ENCODE results near the gene SPIB. TPM values are rescaled to one million over a fixed set of nuclear protein-coding genes. Genes with fewer than 3 reads are reported as not detected.

The SPIB gene
- total RNA-seq, 8 experiments from 2014 or later = 0.09 to 2.6 (median 0.47) TPM; not detected in 2

DNA sequence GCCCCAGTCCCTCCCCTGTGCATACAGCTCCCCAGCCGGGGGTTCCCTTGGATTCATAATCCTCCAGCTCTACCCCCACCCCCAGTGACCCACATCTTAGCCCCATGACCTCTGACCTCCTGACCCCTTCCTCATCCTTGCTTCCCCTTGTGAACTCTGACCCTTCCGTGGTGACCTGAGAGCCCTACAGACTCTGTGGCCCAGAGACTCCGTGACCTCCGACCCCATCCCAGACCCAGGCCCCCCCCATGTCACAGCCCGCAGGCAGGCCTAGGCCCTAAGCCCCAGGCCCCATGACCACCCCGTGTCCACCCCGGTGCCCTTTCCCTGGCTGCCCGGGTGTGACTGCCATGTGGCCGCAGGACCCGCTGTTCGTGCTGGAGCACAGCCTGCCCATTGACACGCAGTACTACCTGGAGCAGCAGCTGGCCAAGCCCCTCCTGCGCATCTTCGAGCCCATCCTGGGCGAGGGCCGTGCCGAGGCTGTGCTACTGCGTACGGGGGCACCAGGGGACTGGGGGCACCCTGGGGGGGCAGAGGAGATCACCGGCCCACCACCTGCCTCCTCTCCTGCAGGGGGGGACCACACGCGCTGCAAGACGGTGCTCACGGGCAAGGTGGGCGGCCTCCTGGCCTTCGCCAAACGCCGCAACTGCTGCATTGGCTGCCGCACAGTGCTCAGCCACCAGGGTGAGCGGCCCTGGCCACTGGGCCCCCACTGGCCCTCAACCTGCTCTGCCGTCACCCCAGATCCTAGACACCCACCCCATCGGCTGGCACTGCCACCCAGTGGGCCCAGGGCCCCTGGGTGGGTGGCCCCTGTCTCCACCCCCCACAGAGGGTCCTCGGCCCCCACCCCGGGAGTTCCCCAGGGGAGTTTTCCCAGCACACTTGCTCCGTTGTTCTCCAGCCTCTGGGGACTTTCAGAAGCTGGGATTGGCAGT is 2.4 kb upstream of the SPIB start:
- in situ Hi-C loops (cut with MboI; ENCODE audit: low pct_unique_long_range_greater_than_20kb in 2 of 9, low sequenced_read_pairs in 9 of 9, unreplicated experiment in 9 of 9) = no loop called here
- Histone ChIP-seq H3K27ac (no peak overlapping the region), H3K4me3 (no peak overlapping the region), H3K4me1 (replicated peaks in 1 of 2) (peaks cover 0 to 6% of the 10 kb centered on the region in 2 donors)
- peak in 1 of 8 experiments; percentile 5 for ATAC-seq (replicated peaks in 6 of 8)
- WGBS, 10 experiments = 20% methylated on average over 1 of the region's 35 CpGs; no CpG with 5 or more reads in 9 of the 10 experiments

DNA sequence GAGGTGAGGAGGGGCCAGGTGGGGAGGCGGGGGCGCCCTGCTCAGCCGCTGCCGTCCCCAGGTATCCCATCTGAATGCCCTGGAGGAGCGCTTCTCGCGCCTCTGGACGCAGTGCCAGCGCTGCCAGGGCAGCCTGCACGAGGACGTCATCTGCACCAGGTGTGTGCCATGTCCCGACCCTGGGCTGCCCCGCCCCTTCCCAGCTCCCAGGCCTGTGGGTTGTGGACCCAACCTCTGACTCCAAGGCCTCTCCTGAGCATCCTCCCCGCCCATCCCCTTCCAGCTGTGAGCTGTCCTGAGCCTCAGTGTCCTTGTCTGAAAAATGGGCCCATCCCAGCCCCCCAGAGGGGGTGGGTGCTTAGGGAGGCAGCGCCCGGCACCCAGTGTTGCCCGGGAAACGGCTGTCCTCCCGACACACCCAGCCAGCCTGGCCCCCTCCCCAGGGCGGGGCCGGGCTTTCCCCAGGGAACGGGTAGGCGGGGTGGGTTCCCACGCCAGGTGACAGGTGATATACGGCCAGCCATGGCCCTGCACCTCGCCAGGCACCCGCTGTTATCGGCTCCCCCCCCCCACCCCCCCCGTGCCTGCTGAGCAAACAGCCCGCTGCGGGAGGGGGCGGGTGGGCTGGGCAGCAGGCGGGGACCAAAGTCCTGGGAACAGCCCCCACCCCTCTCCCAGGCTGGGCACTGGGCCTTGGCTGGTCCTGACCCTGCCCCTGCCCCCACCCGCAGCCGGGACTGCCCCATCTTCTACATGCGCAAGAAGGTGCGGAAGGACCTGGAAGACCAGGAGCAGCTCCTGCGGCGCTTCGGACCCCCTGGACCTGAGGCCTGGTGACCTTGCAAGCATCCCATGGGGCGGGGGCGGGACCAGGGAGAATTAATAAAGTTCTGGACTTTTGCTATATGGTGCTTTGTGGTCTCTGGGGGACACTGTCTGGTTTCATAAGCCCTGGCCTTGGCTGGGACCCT is 1.3 kb upstream of the SPIB start:
- in situ Hi-C loops (cut with MboI; ENCODE audit: low pct_unique_long_range_greater_than_20kb in 2 of 9, low sequenced_read_pairs in 9 of 9, unreplicated experiment in 9 of 9) = no loop called here
- Histone ChIP-seq H3K4me3 (no peak overlapping the region), H3K27ac (no peak overlapping the region), H3K4me1 (replicated peaks in 1 of 2) (peaks cover 0 to 6% of the 10 kb centered on the region in 2 donors)
- 92% methylated on average over 2 of the region's 42 CpGs; no CpG with 5 or more reads in 9 of the 10 experiments for WGBS, 10 experiments
- no peak for ATAC-seq (replicated peaks in 6 of 8)

GRCh38 chr19:50419022-50419579 is 363 bp downstream of the SPIB start:
- Histone ChIP-seq H3K27ac (no peak overlapping the region), H3K4me1 (replicated peaks in 1 of 2) (peaks cover 0 to 6% of the 10 kb centered on the region in 2 donors), H3K4me3 (no peak overlapping the region)
- peak in 2 of 8 experiments; percentile 18 to 20 for ATAC-seq (replicated peaks in 6 of 8)
- WGBS, 10 experiments = 5 to 30% (median 15%) methylated on average over 2 to 11 of the region's 14 CpGs
- in situ Hi-C loops (cut with MboI; ENCODE audit: low pct_unique_long_range_greater_than_20kb in 2 of 9, low sequenced_read_pairs in 9 of 9, unreplicated experiment in 9 of 9) = no loop called here

- in situ Hi-C loops (cut with MboI; ENCODE audit: low pct_unique_long_range_greater_than_20kb in 2 of 9, low sequenced_read_pairs in 9 of 9, unreplicated experiment in 9 of 9) = no loop called here
- 7 to 11% methylated on average over 2 to 3 of the region's 8 CpGs; no CpG with 5 or more reads in 8 of the 10 experiments for WGBS, 10 experiments
- no peak for ATAC-seq (replicated peaks in 6 of 8)
- Histone ChIP-seq H3K27ac (no peak overlapping the region), H3K4me1 (replicated peaks in 1 of 2) (peaks cover 0 to 6% of the 10 kb centered on the region in 2 donors), H3K4me3 (no peak overlapping the region)
Observed at GRCh38 chr19:50419580-50420035, 870 bp downstream of the SPIB start.

DNA sequence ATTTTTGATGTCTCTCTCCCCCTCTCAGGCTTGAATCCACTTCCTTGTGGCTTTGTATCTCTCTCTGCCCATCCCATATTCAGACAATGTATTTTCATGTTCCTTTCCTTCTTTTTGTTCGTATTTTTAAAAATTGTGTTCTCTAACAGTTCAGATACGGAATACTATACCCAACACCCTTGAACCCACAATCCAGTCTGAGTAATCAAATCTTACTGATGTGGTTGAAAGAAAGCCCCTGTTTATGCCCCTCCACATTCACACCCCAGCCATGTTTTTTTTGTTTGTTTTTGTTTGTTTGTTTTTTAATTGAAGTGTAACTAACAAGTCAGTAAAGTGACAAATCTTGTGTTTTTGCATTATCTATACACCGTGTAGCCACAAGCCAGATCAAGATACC is 1.4 kb downstream of the SPIB start:
- no peak overlapping the region for H3K27ac ChIP-seq
- H3K4me1 ChIP-seq (replicated peaks in 1 of 2) = peaks cover 0 to 6% of the 10 kb centered on the region in 2 donors
- WGBS, 10 experiments = 13 to 80% (median 42%) methylated on average over 2 to 3 of the region's 3 CpGs; no CpG with 5 or more reads in 1 of the 10 experiments
- no peak for ATAC-seq (replicated peaks in 6 of 8)
- no peak overlapping the region for H3K4me3 ChIP-seq
- in situ Hi-C loops (cut with MboI; ENCODE audit: low pct_unique_long_range_greater_than_20kb in 2 of 9, low sequenced_read_pairs in 9 of 9, unreplicated experiment in 9 of 9) = no loop called here

GRCh38 chr19:50420808-50421207 is 2.1 kb downstream of the SPIB start:
- no peak for ATAC-seq (replicated peaks in 6 of 8)
- peaks cover 0 to 6% of the 10 kb centered on the region in 2 donors for H3K4me1 ChIP-seq (replicated peaks in 1 of 2)
- in situ Hi-C loops (cut with MboI; ENCODE audit: low pct_unique_long_range_greater_than_20kb in 2 of 9, low sequenced_read_pairs in 9 of 9, unreplicated experiment in 9 of 9) = no loop called here
- WGBS, 10 experiments = 61 to 100% (median 92%) methylated on average over 1 to 3 of the region's 3 CpGs; no CpG with 5 or more reads in 5 of the 10 experiments
- no peak overlapping the region for H3K4me3 ChIP-seq
- no peak overlapping the region for H3K27ac ChIP-seq

DNA sequence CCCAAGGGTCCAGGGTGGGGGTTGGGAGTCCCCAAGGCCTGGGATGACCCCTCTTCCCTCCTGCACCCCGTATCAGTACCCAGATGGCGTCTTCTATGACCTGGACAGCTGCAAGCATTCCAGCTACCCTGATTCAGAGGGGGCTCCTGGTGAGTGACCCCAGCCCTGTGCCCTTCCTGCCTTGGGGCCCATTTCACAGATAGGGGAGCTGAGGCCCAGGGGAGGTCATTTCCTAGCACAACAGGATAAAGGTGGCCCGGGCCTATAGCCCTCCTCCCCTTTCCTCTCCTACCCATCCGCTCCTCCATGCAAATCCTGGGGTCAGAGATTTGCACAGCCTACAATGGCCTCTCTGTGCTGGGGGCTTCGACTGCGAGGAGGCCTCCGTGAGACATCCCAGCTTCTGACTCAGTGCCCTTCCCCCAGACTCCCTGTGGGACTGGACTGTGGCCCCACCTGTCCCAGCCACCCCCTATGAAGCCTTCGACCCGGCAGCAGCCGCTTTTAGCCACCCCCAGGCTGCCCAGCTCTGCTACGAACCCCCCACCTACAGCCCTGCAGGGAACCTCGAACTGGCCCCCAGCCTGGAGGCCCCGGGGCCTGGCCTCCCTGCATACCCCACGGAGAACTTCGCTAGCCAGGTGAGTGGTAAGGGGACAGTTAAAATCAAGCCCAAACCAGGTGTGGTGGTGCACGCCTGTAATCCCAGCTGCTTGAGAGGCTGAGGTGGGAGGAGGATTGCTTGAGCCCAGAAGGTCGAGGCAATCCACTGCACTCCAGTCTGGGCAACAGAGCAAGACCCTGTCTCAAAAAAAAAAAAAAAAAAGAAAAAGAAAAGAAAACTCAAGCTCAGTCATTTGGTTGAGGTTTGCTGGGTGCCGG is 3.9 kb downstream of the SPIB start:
- no peak for ATAC-seq (replicated peaks in 6 of 8)
- H3K4me1 ChIP-seq (replicated peaks in 1 of 2) = peaks cover 0 to 6% of the 10 kb centered on the region in 2 donors
- in situ Hi-C loops (cut with MboI; ENCODE audit: low pct_unique_long_range_greater_than_20kb in 2 of 9, low sequenced_read_pairs in 9 of 9, unreplicated experiment in 9 of 9) = no loop called here
- WGBS, 10 experiments = 60 to 80% (median 60%) methylated on average over 1 of the region's 18 CpGs; no CpG with 5 or more reads in 7 of the 10 experiments
- no peak overlapping the region for H3K27ac ChIP-seq
- no peak overlapping the region for H3K4me3 ChIP-seq

DNA sequence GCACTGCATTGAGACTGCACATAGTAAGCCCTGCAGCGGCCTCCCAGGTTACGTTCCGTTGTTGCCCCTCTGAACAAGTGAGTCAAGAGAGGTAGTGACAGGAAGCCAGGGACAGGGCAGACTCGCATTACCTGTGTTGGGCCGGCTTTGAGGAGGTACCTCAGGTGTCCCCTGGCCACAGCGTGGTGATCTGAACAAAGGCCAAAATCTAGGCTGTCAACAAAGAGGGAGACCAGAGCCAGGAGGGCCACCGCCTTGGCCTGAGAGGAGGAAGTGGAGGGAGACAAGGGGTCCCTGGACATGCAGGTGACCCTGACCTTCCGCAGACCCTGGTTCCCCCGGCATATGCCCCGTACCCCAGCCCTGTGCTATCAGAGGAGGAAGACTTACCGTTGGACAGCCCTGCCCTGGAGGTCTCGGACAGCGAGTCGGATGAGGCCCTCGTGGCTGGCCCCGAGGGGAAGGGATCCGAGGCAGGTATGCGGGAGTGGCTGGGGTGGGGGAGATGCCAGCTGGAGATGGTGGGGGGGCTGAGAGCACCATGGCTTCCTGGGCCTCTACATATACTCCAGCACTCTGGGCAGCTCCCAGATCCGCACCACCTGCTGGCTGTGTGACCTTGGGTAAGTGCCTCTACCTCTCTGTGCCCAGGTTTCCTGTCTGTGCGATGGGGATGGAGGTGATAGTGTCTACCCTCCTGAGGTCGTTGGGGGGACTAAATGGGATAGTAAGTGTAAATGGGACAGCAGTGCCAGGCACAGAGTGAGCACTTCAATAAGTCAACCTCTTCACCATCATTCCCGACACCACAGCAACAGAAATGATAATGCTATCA is 4.8 kb downstream of the SPIB start:
- Histone ChIP-seq H3K27ac (no peak overlapping the region), H3K4me1 (replicated peaks in 1 of 2) (peaks cover 4 to 12% of the 10 kb centered on the region in 2 donors), H3K4me3 (no peak overlapping the region)
- ATAC-seq (replicated peaks in 6 of 8) = no peak
- 40 to 100% (median 80%) methylated on average over 1 to 5 of the region's 22 CpGs; no CpG with 5 or more reads in 4 of the 10 experiments for WGBS, 10 experiments
- in situ Hi-C loops (cut with MboI; ENCODE audit: low pct_unique_long_range_greater_than_20kb in 2 of 9, low sequenced_read_pairs in 9 of 9, unreplicated experiment in 9 of 9) = no loop called here

DNA sequence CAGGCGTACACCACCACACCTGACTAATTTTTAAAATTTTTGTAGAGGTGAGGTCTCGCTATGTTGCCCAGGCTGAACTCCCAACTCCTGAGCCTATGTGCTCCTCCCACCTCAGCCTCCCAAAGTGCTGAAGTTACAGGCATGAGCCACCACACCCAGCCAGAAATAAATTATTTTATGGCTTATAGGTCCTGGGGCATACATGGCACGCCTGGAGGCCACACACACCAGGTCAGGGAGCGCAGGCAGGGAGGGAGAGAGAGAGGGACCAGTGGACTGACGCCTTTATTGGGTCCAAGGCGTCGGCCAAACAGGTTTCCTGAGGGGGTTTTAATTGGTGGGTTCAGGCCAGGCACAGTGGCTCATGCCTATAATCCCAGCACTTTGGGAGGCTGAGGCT is 6.8 kb downstream of the SPIB start:
- WGBS, 10 experiments = 31 to 100% (median 82%) methylated on average over 1 to 6 of the region's 7 CpGs; no CpG with 5 or more reads in 3 of the 10 experiments
- in situ Hi-C loops (cut with MboI; ENCODE audit: low pct_unique_long_range_greater_than_20kb in 2 of 9, low sequenced_read_pairs in 9 of 9, unreplicated experiment in 9 of 9) = no loop called here
- Histone ChIP-seq H3K4me1 (replicated peaks in 1 of 2) (peaks cover 4 to 6% of the 10 kb centered on the region in 2 donors), H3K4me3 (no peak overlapping the region), H3K27ac (no peak overlapping the region)
- no peak for ATAC-seq (replicated peaks in 6 of 8)

- no peak overlapping the region for H3K4me3 ChIP-seq
- ATAC-seq (replicated peaks in 6 of 8) = no peak
- in situ Hi-C loops (cut with MboI; ENCODE audit: low pct_unique_long_range_greater_than_20kb in 2 of 9, low sequenced_read_pairs in 9 of 9, unreplicated experiment in 9 of 9) = no loop called here
- H3K4me1 ChIP-seq (replicated peaks in 1 of 2) = peaks cover 4 to 7% of the 10 kb centered on the region in 2 donors
- WGBS, 10 experiments = 80 to 90% (median 89%) methylated on average over 2 to 6 of the region's 26 CpGs; no CpG with 5 or more reads in 5 of the 10 experiments
- no peak overlapping the region for H3K27ac ChIP-seq
Observed at GRCh38 chr19:50427318-50427925, 8.7 kb downstream of the SPIB start.

- ATAC-seq (replicated peaks in 6 of 8) = peak; percentile 15 to 72 (median 50)
- peak overlapping the region in 1 of 5 donors; percentile 4 for H3K4me3 ChIP-seq
Observed at GRCh38 chr19:50427997-50428425, 9.3 kb downstream of the SPIB start.

More at GRCh38 chr19:50427997-50428425, 9.3 kb downstream of the SPIB start:
- WGBS, 10 experiments = 10 to 68% methylated on average over 2 to 5 of the region's 38 CpGs; no CpG with 5 or more reads in 8 of the 10 experiments
- Histone ChIP-seq H3K4me1 (replicated peaks in 1 of 2) (peaks cover 4 to 10% of the 10 kb centered on the region in 2 donors), H3K27ac (no peak overlapping the region)
- in situ Hi-C loops (cut with MboI; ENCODE audit: low pct_unique_long_range_greater_than_20kb in 2 of 9, low sequenced_read_pairs in 9 of 9, unreplicated experiment in 9 of 9) = no loop called here

All from motor neuron (in vitro differentiated cells).